H1 (cell line): ENCODE measurements around the gene PTS. TPM values are rescaled to one million over a fixed set of nuclear protein-coding genes. Genes with fewer than 3 reads are reported as not detected.

Experiments used
- CTCF ChIA-PET: fragments of 300-600 bp; sonication (Branson Sonifier 250); formaldehyde crosslinking; loops from one replicate; lab custom pipeline; 2021; ENCODE audit not compliant: partially characterized antibody; lab: Charles Lee
- POLR2A ChIA-PET: fragments of 300-600 bp; sonication (Branson Sonifier 250); formaldehyde crosslinking; loops from one replicate; lab custom pipeline; 2021; ENCODE audit warnings: inconsistent platforms; ENCODE audit not compliant: partially characterized antibody; lab: Charles Lee
- DNase-seq, 2 experiments: peaks; one replicate each; pipeline versions ENCODE4 v3.0.0 to v3.0.0-alpha.2; 2010 to 2022; ENCODE audit warnings: low spot score in 2 of 2, low read depth in 1 of 2, mixed read lengths in 1 of 2
- FAIRE-seq: peaks from 2 replicates; lab custom pipeline; 2011; peaks lifted over from hg19 to GRCh38; lab: Jason Lieb, UNC
- H2AFZ ChIP-seq: 2 replicates; pipeline ENCODE4 v1.8.1; 2012; ENCODE audit warnings: low read length, inconsistent platforms
- H2AK5ac ChIP-seq: 2 replicates; pipeline ENCODE4 v1.6.1; 2013; ENCODE audit warnings: low read depth, low read length
- H2BK120ac ChIP-seq: replicated peaks from 2 replicates; pipeline ENCODE3; 2013; ENCODE audit warnings: low read depth, low read length, inconsistent platforms
- H2BK12ac ChIP-seq: 2 replicates; pipeline ENCODE4 v1.6.1; 2013; ENCODE audit warnings: low read depth, low read length
- H2BK15ac ChIP-seq: 2 replicates; pipeline ENCODE4 v1.6.1; 2013; ENCODE audit warnings: low read length
- H2BK20ac ChIP-seq: 2 replicates; pipeline ENCODE4 v1.6.1; 2013; ENCODE audit warnings: low read length
- H2BK5ac ChIP-seq: 2 replicates; pipeline ENCODE4 v1.6.1; 2013; ENCODE audit warnings: low read depth, low read length
- H3K14ac ChIP-seq: 2 replicates; pipeline ENCODE4 v1.6.1; 2013; ENCODE audit warnings: inconsistent platforms; ENCODE audit not compliant: insufficient read length
- H3K18ac ChIP-seq: 2 replicates; pipeline ENCODE4 v1.6.1; 2013; ENCODE audit warnings: low read length; ENCODE audit errors: extremely low read depth
- H3K23ac ChIP-seq: 2 replicates; pipeline ENCODE4 v1.6.1; 2013; ENCODE audit warnings: inconsistent platforms; ENCODE audit not compliant: insufficient read length
- H3K23me2 ChIP-seq: 2 replicates; pipeline ENCODE4 v1.6.1; 2013; ENCODE audit warnings: low read depth, low read length
- H3K27ac ChIP-seq: 2 replicates; pipeline ENCODE4 v1.6.1; 2011; ENCODE audit warnings: low read depth, low read length, inconsistent platforms
- H3K27me3 ChIP-seq, 4 experiments: replicated peaks in 1 of 4; 1 replicate in 1 of 4; 2 replicates in 3 of 4; pipeline versions ENCODE4 v1.6.1 to v1.8.1; 2011 to 2013; ENCODE audit warnings: low read length in 3 of 4, mild to moderate bottlenecking in 3 of 4, inconsistent platforms in 2 of 4, mixed read lengths in 2 of 4, moderate library complexity in 1 of 4; ENCODE audit not compliant: control insufficient read depth in 3 of 4, insufficient read depth in 3 of 4; ENCODE audit errors: extremely low read depth in 1 of 4
- H3K36me3 ChIP-seq, 4 experiments: 2 replicates each; pipeline versions ENCODE4 v1.6.1 to v1.8.1; 2011 to 2013; ENCODE audit warnings: mild to moderate bottlenecking in 4 of 4, low read length in 3 of 4, moderate library complexity in 2 of 4, control low read depth in 1 of 4, inconsistent platforms in 1 of 4; ENCODE audit not compliant: insufficient read depth in 4 of 4, control insufficient read depth in 2 of 4
- H3K4ac ChIP-seq: replicated peaks from 2 replicates; pipeline ENCODE3; 2013; ENCODE audit warnings: low read length, low read depth, mixed read lengths, inconsistent platforms; ENCODE audit not compliant: insufficient read length
- H3K4me1 ChIP-seq, 4 experiments: replicated peaks in 1 of 4; 1 replicate in 1 of 4; 2 replicates in 3 of 4; pipeline versions ENCODE4 v1.6.1 to v1.8.1; 2011 to 2013; ENCODE audit warnings: low read length in 3 of 4, inconsistent platforms in 2 of 4, mixed read lengths in 1 of 4; ENCODE audit not compliant: insufficient read depth in 4 of 4, control insufficient read depth in 3 of 4
- H3K4me2 ChIP-seq, 2 experiments: 2 replicates each; pipeline versions ENCODE4 v1.6.1 to v1.8.1; 2011 to 2013; ENCODE audit warnings: low read depth in 2 of 2, low read length in 2 of 2, control low read depth in 1 of 2, inconsistent platforms in 1 of 2, mild to moderate bottlenecking in 1 of 2; ENCODE audit not compliant: insufficient read depth in 1 of 2
- H3K4me3 ChIP-seq, 4 experiments: fragments of 200-600, 300-600 bp in 1 of 4; sonication (generic), shearing (Covaris generic), sonication (Bioruptor Twin) in 1 of 4; 2 replicates each; pipeline versions ENCODE4 v1.5.1 to v1.8.1; 2011 to 2016; ENCODE audit warnings: low read length in 4 of 4, low read depth in 3 of 4, control low read depth in 2 of 4, inconsistent platforms in 2 of 4, mild to moderate bottlenecking in 2 of 4, mixed read lengths in 1 of 4, moderate library complexity in 1 of 4; ENCODE audit not compliant: insufficient read depth in 2 of 4; ENCODE audit errors: extremely low read depth in 1 of 4
- H3K56ac ChIP-seq: replicated peaks from 2 replicates; pipeline ENCODE3; 2013; ENCODE audit warnings: low read depth, mild to moderate bottlenecking, mixed read lengths, low read length, inconsistent platforms; ENCODE audit not compliant: insufficient read length
- H3K79me1 ChIP-seq: 2 replicates; pipeline ENCODE4 v1.6.1; 2013; ENCODE audit warnings: low read depth, low read length, control low read depth
- H3K79me2 ChIP-seq, 2 experiments: 2 replicates each; pipeline versions ENCODE4 v1.6.1 to v1.8.1; 2012 to 2013; ENCODE audit warnings: low read length in 2 of 2, mild to moderate bottlenecking in 2 of 2, inconsistent platforms in 1 of 2; ENCODE audit not compliant: insufficient read depth in 2 of 2, control insufficient read depth in 1 of 2
- H3K9ac ChIP-seq, 4 experiments: replicated peaks in 1 of 4; 1 replicate in 1 of 4; 2 replicates in 3 of 4; pipeline versions ENCODE4 v1.6.1 to v1.8.1; 2011 to 2013; ENCODE audit warnings: low read depth in 3 of 4, low read length in 3 of 4, control low read depth in 2 of 4, mild to moderate bottlenecking in 2 of 4, moderate library complexity in 2 of 4, inconsistent platforms in 1 of 4; ENCODE audit errors: extremely low read depth in 1 of 4
- H3K9me3 ChIP-seq, 2 experiments: 2 replicates each; pipeline versions ENCODE4 v1.6.1 to v1.8.1; 2012 to 2013; ENCODE audit warnings: mild to moderate bottlenecking in 2 of 2, moderate library complexity in 2 of 2, control low read depth in 1 of 2, inconsistent platforms in 1 of 2, low read depth in 1 of 2, low read length in 1 of 2, mixed read lengths in 1 of 2; ENCODE audit not compliant: insufficient read depth in 2 of 2
- H4K20me1 ChIP-seq, 2 experiments: replicated peaks in 1 of 2; 2 replicates each; pipeline versions ENCODE3 to v1.8.1; 2011 to 2013; ENCODE audit warnings: inconsistent platforms in 2 of 2, low read length in 2 of 2, mild to moderate bottlenecking in 1 of 2; ENCODE audit not compliant: insufficient read depth in 2 of 2, control insufficient read depth in 1 of 2
- H4K5ac ChIP-seq: 2 replicates; pipeline ENCODE4 v1.6.1; 2013; ENCODE audit warnings: low read length, low read depth, mixed read lengths, inconsistent platforms; ENCODE audit not compliant: insufficient read length
- H4K8ac ChIP-seq: 2 replicates; pipeline ENCODE4 v1.8.0; 2013; ENCODE audit warnings: mild to moderate bottlenecking, moderate library complexity, low read length, inconsistent platforms; ENCODE audit not compliant: insufficient read depth; ENCODE audit errors: extremely low read depth
- H4K91ac ChIP-seq: replicated peaks from 2 replicates; pipeline ENCODE3; 2013; ENCODE audit warnings: low read length, mixed read lengths, inconsistent platforms; ENCODE audit not compliant: insufficient read length
- CHD1 ChIP-seq: IDR thresholded peaks from 2 replicates; pipeline ENCODE4 v1.6.1; 2012; ENCODE audit warnings: low read depth, low read length, improper control_type of control experiment
- CHD2 ChIP-seq: IDR thresholded peaks from 2 replicates; pipeline ENCODE4 v1.6.1; 2012; ENCODE audit warnings: low read length, improper control_type of control experiment
- FOSL1 ChIP-seq: IDR thresholded peaks from 2 replicates; pipeline ENCODE4 v1.6.1; 2011; ENCODE audit warnings: mild to moderate bottlenecking, low read depth, low read length, moderate library complexity; ENCODE audit not compliant: insufficient read depth
- GTF2F1 ChIP-seq: IDR thresholded peaks from 2 replicates; pipeline ENCODE4 v1.6.1; 2012; ENCODE audit warnings: low read depth, low read length, improper control_type of control experiment, borderline replicate concordance
- HDAC6 ChIP-seq: IDR thresholded peaks from one replicate; pipeline ENCODE4 v1.7.1; 2012; ENCODE audit warnings: low read depth, mild to moderate bottlenecking, inconsistent platforms, low read length, moderate library complexity
- JUND ChIP-seq: IDR thresholded peaks from 2 replicates; pipeline ENCODE4 v1.6.1; 2011; ENCODE audit warnings: mild to moderate bottlenecking, improper control_type of control experiment, low read length
- NRF1 ChIP-seq: IDR thresholded peaks from 2 replicates; pipeline ENCODE4 v1.6.1; 2011; ENCODE audit warnings: mild to moderate bottlenecking, low read depth, low read length, improper control_type of control experiment
- PHF8 ChIP-seq: fragments of 200-600 bp; sonication (generic); conservative IDR thresholded peaks from 2 replicates; pipeline ENCODE4 v1.7.1; 2012; ENCODE audit warnings: low read depth, mild to moderate bottlenecking, inconsistent platforms, low read length, moderate library complexity
- SP2 ChIP-seq: IDR thresholded peaks from 2 replicates; pipeline ENCODE4 v1.6.1; 2012; ENCODE audit warnings: mild to moderate bottlenecking, low read length, inconsistent platforms
- TAF1 ChIP-seq: IDR thresholded peaks from 2 replicates; pipeline ENCODE4 v1.6.1; 2011; ENCODE audit warnings: mild to moderate bottlenecking, low read depth, low read length
- YY1 ChIP-seq: IDR thresholded peaks from 2 replicates; pipeline ENCODE4 v1.6.1; 2011; ENCODE audit warnings: low read depth, mild to moderate bottlenecking, low read length
- WGBS, 2 experiments: shearing (Covaris generic) in 1 of 2; methylation state at CpG; one replicate each; pipeline versions ENCODE4 v1.1.6 to v1.1.7; 2013 to 2015; ENCODE audit warnings: low lambda C conversion rate in 2 of 2, mixed read lengths in 2 of 2, inconsistent platforms in 1 of 2, low coverage in 1 of 2, missing lambda C conversion rate in 1 of 2; ENCODE audit not compliant: insufficient replicate concordance in 2 of 2, insufficient coverage in 1 of 2, insufficient read length in 1 of 2; ENCODE audit errors: extremely low coverage in 1 of 2, missing lambda C conversion rate in 1 of 2; 5-methylcytosine and 5-hydroxymethylcytosine counted together
- polyA plus RNA-seq, 7 experiments: library from polyadenylated mRNA; depleted of rRNA in 3 of 7; stranded (reverse) in 5 of 7; unstranded in 2 of 7; fragments of >200 nt in 5 of 7; fragments of 200-250 nt in 2 of 7; gene quantifications; 1 replicate in 5 of 7; 2 replicates in 1 of 7; 4 replicates in 1 of 7; pipeline versions ENCODE4 v1.2.1 to v1.2.3, GENCODE V29; 2011 to 2013; ENCODE audit warnings: missing spikeins in 2 of 7, mixed read lengths in 2 of 7
- total RNA-seq: library from RNA; stranded (reverse); fragmentation: NEBNext Ultra II Directional; extraction: Animal tissue kit (Norgen Biotek cat#: 25700); gene quantifications from 2 replicates; pipeline ENCODE4 v1.2.1, GENCODE V29; 2021
- TF ChIP-seq, protein P1 (sequence below): IDR thresholded peaks from 2 replicates; pipeline ENCODE4 v1.6.1; 2012; ENCODE audit warnings: inconsistent platforms
- TF ChIP-seq, protein P2 (sequence below): IDR thresholded peaks from 2 replicates; pipeline ENCODE4 v1.6.1; 2012; ENCODE audit warnings: inconsistent platforms

The PTS gene
- total and polyA plus RNA-seq, 2 of the 8 experiments (the other 6 are each of a cell fraction or from before 2014, with no cell fraction given), result 18.3 to 25.9 TPM

DNA sequence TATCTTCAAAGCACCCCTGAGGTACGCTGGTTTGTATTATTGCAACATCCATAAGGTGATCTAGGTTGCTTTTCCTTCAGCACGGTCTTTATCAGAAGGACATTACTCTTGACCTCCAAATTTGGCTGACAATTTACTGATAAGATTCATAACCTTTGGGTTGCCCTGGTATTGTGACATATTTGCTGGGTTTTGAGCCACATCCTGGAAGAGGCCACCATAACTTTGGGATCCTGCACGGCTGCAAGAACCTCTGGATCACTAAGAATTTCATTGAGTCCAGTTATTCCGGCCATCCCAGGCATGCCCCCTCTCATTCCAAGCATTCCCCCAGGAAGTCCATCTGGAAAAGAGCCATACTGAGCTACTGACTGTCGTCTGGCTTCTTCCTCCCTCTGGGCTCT lies 41.0 kb downstream of the PTS start:
- H3K9me3 ChIP-seq, result no peaks in the 10 kb centered on the region
- H2AFZ ChIP-seq, result no peak overlapping the region
- no peak overlapping the region for H3K23ac ChIP-seq
- H3K4me1 ChIP-seq, result no peaks in the 10 kb centered on the region
- H3K27ac ChIP-seq, result no peak overlapping the region
- no peak overlapping the region for H3K9ac ChIP-seq
- H3K23me2 ChIP-seq, result no peaks in the 10 kb centered on the region; the same call in 1 of the 2 replicates
- DNase-seq, result no peak
- 86% methylated on average over 5 of the region's 5 CpGs; no CpG with 5 or more reads in 1 of the 2 experiments for WGBS, 2 experiments
- no peaks in the 10 kb centered on the region for H3K79me2 ChIP-seq
- no peak overlapping the region for H3K4me2 ChIP-seq
- no peak overlapping the region for H2BK15ac ChIP-seq
- H3K56ac ChIP-seq, result no peak overlapping the region
- no peaks in the 10 kb centered on the region for H3K79me1 ChIP-seq
- no peak for FAIRE-seq
- H2AK5ac ChIP-seq, result no peak overlapping the region
- no peak overlapping the region for H3K4ac ChIP-seq
- ChIA-PET POLR2A (no interaction called here), CTCF (interaction anchor here (0.6 to 6.2 kb wide), 3 partner anchors 13 to 563 kb away, joined by 3 to 29 read pairs (median 8); no protein-coding TSS in a partner anchor)
- H3K27me3 ChIP-seq, result 0 out of 7 replicates have a peak, but pooled peaks cover 0 to 3% (median 0%) of the 10 kb centered on the region in 4 experiments
- no peak overlapping the region for H3K4me3 ChIP-seq
- H2BK20ac ChIP-seq, result no peak overlapping the region
- no peak overlapping the region for H3K18ac ChIP-seq
- TF ChIP-seq PHF8 (no peak), CHD1 (no peak), NRF1 (no peak), JUND (no peak), TAF1 (no peak), CHD2 (no peak), GTF2F1 (no peak), YY1 (no peak), FOSL1 (no peak), HDAC6 (no peak), SP2 (no peak)
- TF ChIP-seq, protein P1, sequence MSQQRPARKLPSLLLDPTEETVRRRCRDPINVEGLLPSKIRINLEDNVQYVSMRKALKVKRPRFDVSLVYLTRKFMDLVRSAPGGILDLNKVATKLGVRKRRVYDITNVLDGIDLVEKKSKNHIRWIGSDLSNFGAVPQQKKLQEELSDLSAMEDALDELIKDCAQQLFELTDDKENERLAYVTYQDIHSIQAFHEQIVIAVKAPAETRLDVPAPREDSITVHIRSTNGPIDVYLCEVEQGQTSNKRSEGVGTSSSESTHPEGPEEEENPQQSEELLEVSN, result no peak
- TF ChIP-seq, protein P2, sequence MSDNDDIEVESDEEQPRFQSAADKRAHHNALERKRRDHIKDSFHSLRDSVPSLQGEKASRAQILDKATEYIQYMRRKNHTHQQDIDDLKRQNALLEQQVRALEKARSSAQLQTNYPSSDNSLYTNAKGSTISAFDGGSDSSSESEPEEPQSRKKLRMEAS, result no peak
- no peak overlapping the region for H3K14ac ChIP-seq
- H2BK12ac ChIP-seq, result no peak overlapping the region
- H4K5ac ChIP-seq, result no peak overlapping the region
- H3K36me3 ChIP-seq, result no peaks in the 10 kb centered on the region
- no peak overlapping the region for H4K91ac ChIP-seq
- H4K8ac ChIP-seq, result no peak overlapping the region
- H2BK120ac ChIP-seq, result no peak overlapping the region
- no peak overlapping the region for H2BK5ac ChIP-seq
- H4K20me1 ChIP-seq, result no peaks in the 10 kb centered on the region
